Neural cell (in vitro differentiated cells): Measurements from ENCODE around the gene GALNT5. TPM values are rescaled to one million over a fixed set of nuclear protein-coding genes. Genes with fewer than 3 reads are reported as not detected.

Experiments used
- H2AFZ ChIP-seq: fragments of 200-600, 300-800 bp; sonication (generic), shearing (Covaris generic); 2 replicates; pipeline ENCODE4 v1.6.0; 2014; ENCODE audit warnings: low read depth, mild to moderate bottlenecking, antibody characterized with exemption, low read length, moderate library complexity
- H3F3A ChIP-seq: fragments of 200-600 bp; shearing (Covaris generic); 2 replicates; pipeline ENCODE4 v1.6.1; 2016; ENCODE audit warnings: mild to moderate bottlenecking, moderate library complexity, mixed read lengths, antibody characterized with exemption, low read length; ENCODE audit not compliant: insufficient read depth, poor library complexity, severe bottlenecking
- H3K27ac ChIP-seq: fragments of 200-600, 300-800 bp; sonication (generic), shearing (Covaris generic); 2 replicates; pipeline ENCODE4 v1.5.1; 2014; ENCODE audit warnings: mild to moderate bottlenecking, low read length, moderate library complexity
- H3K27me3 ChIP-seq: fragments of 300-800, 200-600 bp; sonication (generic), shearing (Covaris generic); 2 replicates; pipeline ENCODE4 v1.6.0; 2014; ENCODE audit warnings: mild to moderate bottlenecking, low read depth, low read length, moderate library complexity; ENCODE audit not compliant: insufficient read depth
- H3K36me3 ChIP-seq: fragments of 300-800, 200-600 bp; sonication (generic), shearing (Covaris generic); 2 replicates; pipeline ENCODE4 v1.5.1; 2014; ENCODE audit warnings: mild to moderate bottlenecking, antibody characterized with exemption, low read length, moderate library complexity; ENCODE audit not compliant: insufficient read depth
- H3K4me2 ChIP-seq: fragments of 300-800, 200-600 bp; sonication (generic), shearing (Covaris generic); 2 replicates; pipeline ENCODE4 v1.6.0; 2014; ENCODE audit warnings: mild to moderate bottlenecking, low read length
- H3K4me3 ChIP-seq: fragments of 300-800, 200-600 bp; sonication (generic), shearing (Covaris generic); 2 replicates; pipeline ENCODE4 v1.5.1; 2014; ENCODE audit warnings: mild to moderate bottlenecking, low read length, moderate library complexity
- H3K79me2 ChIP-seq: fragments of 200-600 bp; shearing (Covaris generic); replicated peaks from 2 replicates; pipeline ENCODE4 v1.6.0; 2014; ENCODE audit warnings: mild to moderate bottlenecking, low read length, moderate library complexity; ENCODE audit not compliant: insufficient read depth
- H3K9ac ChIP-seq: fragments of 300-800, 200-600 bp; sonication (generic), shearing (Covaris generic); 2 replicates; pipeline ENCODE4 v1.6.1; 2016; ENCODE audit warnings: mild to moderate bottlenecking, low read length, mixed read lengths
- H3K9me2 ChIP-seq: fragments of 200-600 bp; shearing (Covaris generic); 2 replicates; pipeline ENCODE4 v1.6.1; 2016; ENCODE audit warnings: mild to moderate bottlenecking, low read length, mixed read lengths; ENCODE audit not compliant: insufficient read depth
- H3K9me3 ChIP-seq: fragments of 200-600, 300-800 bp; sonication (generic), shearing (Covaris generic); 2 replicates; pipeline ENCODE4 v1.6.1; 2016; ENCODE audit warnings: mild to moderate bottlenecking, mixed run types, low read length, moderate library complexity, mixed read lengths
- H4K20me1 ChIP-seq: fragments of 200-600 bp; shearing (Covaris generic); 2 replicates; pipeline ENCODE4 v1.6.1; 2016; ENCODE audit warnings: mild to moderate bottlenecking, mixed run types; ENCODE audit not compliant: insufficient read depth
- EP300 ChIP-seq: fragments of 450-650 bp; conservative IDR thresholded peaks from 2 replicates; pipeline ENCODE4 v1.6.1; 2014; ENCODE audit warnings: antibody characterized with exemption, mild to moderate bottlenecking, moderate library complexity; ENCODE audit not compliant: poor library complexity, severe bottlenecking
- EZH2 ChIP-seq: fragments of 200-600, 300-800 bp; shearing (Covaris generic), sonication (generic); IDR thresholded peaks from 2 replicates; pipeline ENCODE4 v1.6.1; 2014; ENCODE audit warnings: antibody characterized with exemption, low read length, borderline replicate concordance, mild to moderate bottlenecking; ENCODE audit not compliant: insufficient read depth, poor library complexity, severe bottlenecking
- MXI1 ChIP-seq: fragments of 450-650 bp; conservative IDR thresholded peaks from 2 replicates; pipeline ENCODE4 v1.6.1; 2014; ENCODE audit warnings: antibody characterized with exemption, mild to moderate bottlenecking; ENCODE audit not compliant: poor library complexity, severe bottlenecking
- POLR2AphosphoS5 ChIP-seq: IDR thresholded peaks from 2 replicates; pipeline ENCODE4 v1.6.1; 2012
- RAD21 ChIP-seq: fragments of 450-650 bp; conservative IDR thresholded peaks from 2 replicates; pipeline ENCODE4 v1.6.1; 2014; ENCODE audit warnings: antibody characterized with exemption, mild to moderate bottlenecking, moderate library complexity
- SMC3 ChIP-seq: fragments of 450-650 bp; conservative IDR thresholded peaks from 2 replicates; pipeline ENCODE4 v1.6.1; 2014; ENCODE audit warnings: antibody characterized with exemption, mild to moderate bottlenecking, moderate library complexity; ENCODE audit not compliant: poor library complexity
- TAF1 ChIP-seq: IDR thresholded peaks from 2 replicates; pipeline ENCODE4 v1.6.1; 2012; ENCODE audit warnings: low read depth
- polyA plus RNA-seq: library from polyadenylated mRNA; depleted of rRNA; stranded (reverse); fragments of >200 nt; gene quantifications from 2 replicates; pipeline ENCODE4 v1.2.3, GENCODE V29; 2014
- TF ChIP-seq, protein P1 (sequence below): IDR thresholded peaks from 2 replicates; pipeline ENCODE4 v1.6.1; 2012; ENCODE audit warnings: borderline replicate concordance
- TF ChIP-seq, protein P2 (sequence below): fragments of 450-650 bp; IDR thresholded peaks from 2 replicates; pipeline ENCODE4 v1.5.1; 2014; ENCODE audit warnings: antibody characterized with exemption, mild to moderate bottlenecking, moderate library complexity; ENCODE audit not compliant: poor library complexity, severe bottlenecking

Gene GALNT5
- polyA plus RNA-seq, 1 donor from 2014 or later, result not detected

DNA sequence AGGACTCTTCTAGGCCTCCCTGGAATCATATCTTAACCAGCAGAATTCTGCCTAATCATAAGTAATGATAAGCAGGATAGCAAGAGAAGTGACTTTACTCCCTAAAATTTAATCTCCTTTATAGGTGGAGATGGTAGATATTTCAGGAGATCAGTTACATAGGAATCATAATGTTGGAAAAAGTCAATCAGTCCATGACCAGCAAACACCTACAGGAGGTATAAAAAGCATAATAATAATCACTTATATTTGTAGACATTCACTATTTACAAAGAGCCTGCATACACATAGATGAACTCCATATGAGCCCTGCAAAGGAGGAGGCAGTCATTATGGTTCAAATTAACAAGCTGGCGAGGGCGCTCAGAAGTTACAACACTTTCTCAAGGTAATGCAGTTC is 2.5 kb downstream of the GALNT5 start:
- Histone ChIP-seq H3K9me3 (no peaks in the 10 kb centered on the region), H3K9me2 (no peaks in the 10 kb centered on the region), H3F3A (no peaks in the 10 kb centered on the region), H3K9ac (no peak overlapping the region), H3K4me2 (no peak overlapping the region), H3K27me3 (no peaks in the 10 kb centered on the region), H3K27ac (no peak overlapping the region), H4K20me1 (no peaks in the 10 kb centered on the region), H2AFZ (no peak overlapping the region), H3K4me3 (no peak overlapping the region), H3K79me2 (no peaks in the 10 kb centered on the region), H3K36me3 (no peaks in the 10 kb centered on the region)
- TF ChIP-seq SMC3, result no peak
- TF ChIP-seq, protein P1, sequence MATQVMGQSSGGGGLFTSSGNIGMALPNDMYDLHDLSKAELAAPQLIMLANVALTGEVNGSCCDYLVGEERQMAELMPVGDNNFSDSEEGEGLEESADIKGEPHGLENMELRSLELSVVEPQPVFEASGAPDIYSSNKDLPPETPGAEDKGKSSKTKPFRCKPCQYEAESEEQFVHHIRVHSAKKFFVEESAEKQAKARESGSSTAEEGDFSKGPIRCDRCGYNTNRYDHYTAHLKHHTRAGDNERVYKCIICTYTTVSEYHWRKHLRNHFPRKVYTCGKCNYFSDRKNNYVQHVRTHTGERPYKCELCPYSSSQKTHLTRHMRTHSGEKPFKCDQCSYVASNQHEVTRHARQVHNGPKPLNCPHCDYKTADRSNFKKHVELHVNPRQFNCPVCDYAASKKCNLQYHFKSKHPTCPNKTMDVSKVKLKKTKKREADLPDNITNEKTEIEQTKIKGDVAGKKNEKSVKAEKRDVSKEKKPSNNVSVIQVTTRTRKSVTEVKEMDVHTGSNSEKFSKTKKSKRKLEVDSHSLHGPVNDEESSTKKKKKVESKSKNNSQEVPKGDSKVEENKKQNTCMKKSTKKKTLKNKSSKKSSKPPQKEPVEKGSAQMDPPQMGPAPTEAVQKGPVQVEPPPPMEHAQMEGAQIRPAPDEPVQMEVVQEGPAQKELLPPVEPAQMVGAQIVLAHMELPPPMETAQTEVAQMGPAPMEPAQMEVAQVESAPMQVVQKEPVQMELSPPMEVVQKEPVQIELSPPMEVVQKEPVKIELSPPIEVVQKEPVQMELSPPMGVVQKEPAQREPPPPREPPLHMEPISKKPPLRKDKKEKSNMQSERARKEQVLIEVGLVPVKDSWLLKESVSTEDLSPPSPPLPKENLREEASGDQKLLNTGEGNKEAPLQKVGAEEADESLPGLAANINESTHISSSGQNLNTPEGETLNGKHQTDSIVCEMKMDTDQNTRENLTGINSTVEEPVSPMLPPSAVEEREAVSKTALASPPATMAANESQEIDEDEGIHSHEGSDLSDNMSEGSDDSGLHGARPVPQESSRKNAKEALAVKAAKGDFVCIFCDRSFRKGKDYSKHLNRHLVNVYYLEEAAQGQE, result no peak
- TF ChIP-seq POLR2AphosphoS5, result no peak
- TF ChIP-seq, protein P2, sequence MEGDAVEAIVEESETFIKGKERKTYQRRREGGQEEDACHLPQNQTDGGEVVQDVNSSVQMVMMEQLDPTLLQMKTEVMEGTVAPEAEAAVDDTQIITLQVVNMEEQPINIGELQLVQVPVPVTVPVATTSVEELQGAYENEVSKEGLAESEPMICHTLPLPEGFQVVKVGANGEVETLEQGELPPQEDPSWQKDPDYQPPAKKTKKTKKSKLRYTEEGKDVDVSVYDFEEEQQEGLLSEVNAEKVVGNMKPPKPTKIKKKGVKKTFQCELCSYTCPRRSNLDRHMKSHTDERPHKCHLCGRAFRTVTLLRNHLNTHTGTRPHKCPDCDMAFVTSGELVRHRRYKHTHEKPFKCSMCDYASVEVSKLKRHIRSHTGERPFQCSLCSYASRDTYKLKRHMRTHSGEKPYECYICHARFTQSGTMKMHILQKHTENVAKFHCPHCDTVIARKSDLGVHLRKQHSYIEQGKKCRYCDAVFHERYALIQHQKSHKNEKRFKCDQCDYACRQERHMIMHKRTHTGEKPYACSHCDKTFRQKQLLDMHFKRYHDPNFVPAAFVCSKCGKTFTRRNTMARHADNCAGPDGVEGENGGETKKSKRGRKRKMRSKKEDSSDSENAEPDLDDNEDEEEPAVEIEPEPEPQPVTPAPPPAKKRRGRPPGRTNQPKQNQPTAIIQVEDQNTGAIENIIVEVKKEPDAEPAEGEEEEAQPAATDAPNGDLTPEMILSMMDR, result no peak
- TF ChIP-seq TAF1, result no peak
- TF ChIP-seq EP300, result no peak
- no peak for TF ChIP-seq MXI1
- no peak for TF ChIP-seq RAD21
- no peak for TF ChIP-seq EZH2

DNA sequence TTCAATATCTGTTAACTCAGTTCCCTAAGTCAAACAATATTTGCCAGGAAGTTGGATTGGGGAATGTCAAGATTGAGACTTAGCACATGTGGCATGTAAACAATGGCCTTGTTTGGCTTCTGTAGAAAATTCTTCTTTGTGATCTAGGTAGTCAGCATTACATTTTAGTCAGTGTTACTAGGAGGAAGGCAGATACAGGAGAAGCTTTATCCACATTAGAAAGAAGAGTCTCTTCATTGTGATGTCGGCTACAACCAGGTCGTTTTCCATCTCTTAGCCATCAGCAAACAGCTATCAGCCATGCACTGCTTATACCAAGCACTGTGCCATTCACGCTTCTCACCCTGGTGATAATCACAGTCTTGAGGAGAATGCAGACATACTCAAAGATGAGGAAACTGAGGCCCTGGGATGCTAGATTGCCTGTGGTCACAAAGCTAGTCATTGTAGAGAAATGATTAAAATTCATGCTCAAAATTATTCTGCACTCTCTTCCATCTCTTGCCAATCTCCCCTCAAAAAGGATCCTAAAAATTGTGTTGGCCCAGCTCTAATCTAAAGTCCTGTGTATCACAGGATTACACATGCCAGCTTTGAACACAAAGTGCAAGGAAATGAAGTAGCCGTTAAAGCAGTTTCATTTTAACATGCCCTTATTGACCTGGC is 3.2 kb downstream of the GALNT5 start:
- Histone ChIP-seq H4K20me1 (no peaks in the 10 kb centered on the region), H3K27me3 (no peaks in the 10 kb centered on the region), H3K36me3 (no peaks in the 10 kb centered on the region), H3F3A (no peaks in the 10 kb centered on the region), H2AFZ (no peak overlapping the region), H3K9me2 (no peaks in the 10 kb centered on the region), H3K4me2 (no peak overlapping the region), H3K9me3 (no peaks in the 10 kb centered on the region), H3K79me2 (no peaks in the 10 kb centered on the region), H3K9ac (no peak overlapping the region), H3K27ac (no peak overlapping the region), H3K4me3 (no peak overlapping the region)
- TF ChIP-seq EZH2 (no peak), EP300 (no peak), TAF1 (no peak), RAD21 (no peak)
